CD14-positive monocyte (primary cell): ENCODE data around the gene ARHGAP18. TPM values are rescaled to one million over a fixed set of nuclear protein-coding genes. Genes with fewer than 3 reads are reported as not detected.

ENCODE experiments used
- DNase-seq, 3 donors: peaks; one replicate each; pipeline ENCODE4 v3.0.0-alpha.2; 2011 to 2022
- H2AFZ ChIP-seq: 2 replicates; pipeline ENCODE4 v1.6.0; 2012; ENCODE audit warnings: mild to moderate bottlenecking, low read depth, low read length, inconsistent platforms; ENCODE audit not compliant: insufficient read depth, poor library complexity, severe bottlenecking
- H3K27ac ChIP-seq, 2 donors: 1 replicate in 1 of 2; 2 replicates in 1 of 2; pipeline ENCODE4 v1.5.1; 2012 to 2013; ENCODE audit warnings: low read length in 2 of 2, control low read depth in 1 of 2, inconsistent platforms in 1 of 2, low read depth in 1 of 2, mild to moderate bottlenecking in 1 of 2
- H3K27me3 ChIP-seq, 2 donors: one replicate each; pipeline versions ENCODE4 v1.6.0 to v1.6.1; 2011 to 2013; ENCODE audit warnings: low read length in 2 of 2; ENCODE audit not compliant: control insufficient read depth in 2 of 2, insufficient read depth in 2 of 2
- H3K36me3 ChIP-seq, 2 donors: replicated peaks in 1 of 2; 1 replicate in 1 of 2; 2 replicates in 1 of 2; pipeline versions ENCODE4 v1.5.1 to v1.6.1; 2012 to 2013; ENCODE audit warnings: low read length in 2 of 2, control low read depth in 1 of 2, inconsistent platforms in 1 of 2, mild to moderate bottlenecking in 1 of 2; ENCODE audit not compliant: insufficient read depth in 2 of 2, control insufficient read depth in 1 of 2
- H3K4me1 ChIP-seq, 2 donors: 1 replicate in 1 of 2; 2 replicates in 1 of 2; pipeline versions ENCODE4 v1.5.1 to v1.6.1; 2012 to 2013; ENCODE audit warnings: low read length in 2 of 2, control low read depth in 1 of 2, inconsistent platforms in 1 of 2, mild to moderate bottlenecking in 1 of 2, moderate library complexity in 1 of 2; ENCODE audit not compliant: insufficient read depth in 2 of 2, control insufficient read depth in 1 of 2
- H3K4me2 ChIP-seq: replicated peaks from 2 replicates; pipeline ENCODE3; 2012; ENCODE audit warnings: low read length, moderate library complexity, mild to moderate bottlenecking; ENCODE audit not compliant: poor library complexity, severe bottlenecking; ENCODE audit errors: extremely low read depth
- H3K4me3 ChIP-seq, 3 experiments: fragments of 200-600 bp in 1 of 3; sonication (generic) in 1 of 3; replicated peaks in 1 of 3; 1 replicate in 2 of 3; 2 replicates in 1 of 3; pipeline ENCODE4 v1.5.1; 2011 to 2013; ENCODE audit warnings: low read length in 3 of 3, mild to moderate bottlenecking in 3 of 3, control low read depth in 2 of 3, low read depth in 2 of 3, inconsistent platforms in 1 of 3, moderate library complexity in 1 of 3
- H3K79me2 ChIP-seq: 2 replicates; pipeline ENCODE4 v1.6.0; 2012; ENCODE audit warnings: mild to moderate bottlenecking, control low read depth, inconsistent platforms, low read length, moderate library complexity; ENCODE audit not compliant: insufficient read depth
- H3K9ac ChIP-seq: 2 replicates; pipeline ENCODE4 v1.6.0; 2017; ENCODE audit warnings: low read length, mild to moderate bottlenecking; ENCODE audit not compliant: insufficient read depth, poor library complexity, severe bottlenecking
- H3K9me3 ChIP-seq, 2 donors: replicated peaks in 1 of 2; 1 replicate in 1 of 2; 2 replicates in 1 of 2; pipeline versions ENCODE4 v1.5.1 to v1.6.1; 2012 to 2013; ENCODE audit warnings: low read length in 2 of 2, control low read depth in 1 of 2; ENCODE audit not compliant: control insufficient read depth in 1 of 2, insufficient read depth in 1 of 2
- H4K20me1 ChIP-seq: 2 replicates; pipeline ENCODE4 v1.6.0; 2012; ENCODE audit warnings: mild to moderate bottlenecking, low read length, control low read depth, moderate library complexity; ENCODE audit not compliant: insufficient read depth
- H3K27ac Mint-ChIP-seq, 7 donors: one replicate each; pipeline ENCODE4 v1.8.0; 2020; ENCODE audit warnings: mild to moderate bottlenecking in 7 of 7, mixed read lengths in 7 of 7, moderate library complexity in 6 of 7, inconsistent platforms in 2 of 7
- H3K27me3 Mint-ChIP-seq, 3 donors: one replicate each; pipeline ENCODE4 v1.8.0; 2021 to 2022; ENCODE audit warnings: low read depth in 3 of 3, mild to moderate bottlenecking in 3 of 3, mixed read lengths in 3 of 3, moderate library complexity in 3 of 3, inconsistent platforms in 1 of 3
- H3K36me3 Mint-ChIP-seq, 2 donors: one replicate each; pipeline ENCODE4 v1.8.0; 2020; ENCODE audit warnings: mixed read lengths in 2 of 2, inconsistent platforms in 1 of 2, mild to moderate bottlenecking in 1 of 2
- H3K4me1 Mint-ChIP-seq: one replicate; pipeline ENCODE4 v1.8.0; 2020; ENCODE audit warnings: mild to moderate bottlenecking, mixed read lengths
- H3K4me3 Mint-ChIP-seq, 2 donors: one replicate each; pipeline ENCODE4 v1.8.0; 2020; ENCODE audit warnings: mild to moderate bottlenecking in 2 of 2, mixed read lengths in 2 of 2, moderate library complexity in 1 of 2
- H3K9me3 Mint-ChIP-seq, 7 donors: one replicate each; pipeline ENCODE4 v1.8.0; 2020 to 2022; ENCODE audit warnings: mixed read lengths in 7 of 7, mild to moderate bottlenecking in 6 of 7, moderate library complexity in 6 of 7, inconsistent platforms in 2 of 7
- CTCF ChIP-seq: fragments of 200-600 bp; IDR thresholded peaks from one replicate; pipeline ENCODE4 v1.8.0; 2022; ENCODE audit warnings: antibody characterized with exemption, mild to moderate bottlenecking
- WGBS: methylation state at CpG from one replicate; pipeline ENCODE4 v1.1.5; 2013; ENCODE audit warnings: missing lambda C conversion rate; ENCODE audit not compliant: insufficient coverage; 5-methylcytosine and 5-hydroxymethylcytosine counted together
- intact Hi-C, 2 donors: fragments of 100-400 bp; cut with micrococcal nuclease; formaldehyde crosslinking; loops; one replicate each; pipeline versions ENCODE4 v1.15.0 to v1.15.1; 2023
- polyA plus RNA-seq, 3 donors: library from polyadenylated mRNA; depleted of rRNA in 1 of 3; unstranded in 2 of 3; stranded (reverse) in 1 of 3; fragments of 300-500 nt in 2 of 3; fragments of >200 nt in 1 of 3; fragmentation: Illumina TruSeq in 2 of 3; gene quantifications; 1 replicate in 2 of 3; 2 replicates in 1 of 3; pipeline ENCODE4 v1.2.3, GENCODE V29; 2012 to 2021

The ARHGAP18 gene
- polyA plus RNA-seq, 3 donors = 3.7 to 5.6 (median 3.8) TPM

GRCh38 chr6:129577691-129578090, 132.3 kb downstream of the ARHGAP18 start:
- Mint-ChIP-seq H3K27me3 (no peaks in the 10 kb centered on the region), H3K9me3 (peaks cover 0 to 2% (median 0%) of the 10 kb centered on the region in 7 donors), H3K36me3 (peaks cover 2 to 22% of the 10 kb centered on the region in 2 donors), H3K4me3 (no peak overlapping the region), H3K4me1 (peaks cover 6% of the 10 kb centered on the region), H3K27ac (no peak overlapping the region)
- Histone ChIP-seq H3K79me2 (no peaks in the 10 kb centered on the region), H4K20me1 (no peaks in the 10 kb centered on the region), H3K4me1 (no peaks in the 10 kb centered on the region), H3K4me3 (no peak overlapping the region), H3K27me3 (no peaks in the 10 kb centered on the region), H3K4me2 (no peak overlapping the region), H3K27ac (no peak overlapping the region), H3K36me3 (peaks cover 0 to 11% of the 10 kb centered on the region in 2 donors), H3K9me3 (no peaks in the 10 kb centered on the region), H2AFZ (no peak overlapping the region), H3K9ac (no peak overlapping the region)
- TF ChIP-seq CTCF = no peak
- no peak for DNase-seq
- 88% methylated on average over 3 of the region's 3 CpGs for WGBS
- intact Hi-C loops = loop anchor here in 1 of 2 donors (10.0 kb wide), 1 partner anchor 203 kb away; no protein-coding TSS in a partner anchor

- Histone ChIP-seq H3K36me3 (peaks cover 0 to 11% of the 10 kb centered on the region in 2 donors), H3K27me3 (no peaks in the 10 kb centered on the region), H3K4me2 (no peak overlapping the region), H2AFZ (no peak overlapping the region), H4K20me1 (no peaks in the 10 kb centered on the region), H3K27ac (no peak overlapping the region), H3K4me1 (no peaks in the 10 kb centered on the region), H3K9ac (no peak overlapping the region), H3K79me2 (no peaks in the 10 kb centered on the region), H3K9me3 (no peaks in the 10 kb centered on the region), H3K4me3 (no peak overlapping the region)
- Mint-ChIP-seq H3K27me3 (peaks cover 0 to 3% (median 0%) of the 10 kb centered on the region in 3 donors), H3K4me3 (no peak overlapping the region), H3K9me3 (peaks cover 0 to 6% (median 2%) of the 10 kb centered on the region in 7 donors), H3K36me3 (peaks cover 0 to 22% of the 10 kb centered on the region in 2 donors), H3K4me1 (peaks cover 6% of the 10 kb centered on the region), H3K27ac (no peak overlapping the region)
- no peak for TF ChIP-seq CTCF
- no peak for DNase-seq
- WGBS = no CpG with 5 or more reads among the region's 4 CpGs
- intact Hi-C loops = loop anchor here in 1 of 2 donors (10.0 kb wide), 1 partner anchor 202 kb away; no protein-coding TSS in a partner anchor
Observed at GRCh38 chr6:129576456-129576855, 133.5 kb downstream of the ARHGAP18 start.
